Heart left ventricle (tissue), 16 donors: Measurements from ENCODE around the gene TAF11L14. TPM values are rescaled to one million over a fixed set of nuclear protein-coding genes. Genes with fewer than 3 reads are reported as not detected.
A peak's percentile ranks its signal among the peaks of the same experiment; 100 is the strongest.
"Not testable (repeated sequence)": the region's sequence is repeated elsewhere in the genome, so short reads cannot be mapped to it uniquely, and the experiment has no call there.

Experiments used
- ATAC-seq, 4 donors: fragments of 200-7000 bp; cut with Tn5 transposase; one replicate each; pipeline ENCODE4 v1.9.1; 2020 to 2022; ENCODE audit warnings: moderate library complexity in 4 of 4, mild to moderate bottlenecking in 3 of 4, moderate number of reproducible peaks in 1 of 4
- DNase-seq, 5 donors: peaks; one replicate each; pipeline ENCODE4 v3.0.0-alpha.2; 2020
- H3K27ac ChIP-seq, 12 donors: fragments of 200-600 bp; sonication (generic) in 4 of 12; one replicate each; pipeline versions ENCODE4 v1.5.0 to v1.8.0; 2016 to 2022; ENCODE audit warnings: mild to moderate bottlenecking in 2 of 12
- H3K27me3 ChIP-seq, 9 donors: fragments of 200-600 bp; sonication (generic) in 2 of 9; one replicate each; pipeline versions ENCODE4 v1.5.1 to v1.8.0; 2016 to 2022; ENCODE audit warnings: mild to moderate bottlenecking in 3 of 9
- H3K36me3 ChIP-seq, 9 donors: fragments of 200-600 bp; sonication (generic) in 2 of 9; one replicate each; pipeline versions ENCODE4 v1.5.0 to v1.8.0; 2018 to 2022; ENCODE audit warnings: mild to moderate bottlenecking in 2 of 9
- H3K4me1 ChIP-seq, 12 donors: fragments of 200-600 bp; sonication (generic) in 4 of 12; one replicate each; pipeline versions ENCODE4 v1.5.0 to v1.8.0; 2016 to 2022; ENCODE audit warnings: mild to moderate bottlenecking in 3 of 12
- H3K4me3 ChIP-seq, 12 donors: fragments of 200-600 bp; sonication (generic) in 4 of 12; one replicate each; pipeline versions ENCODE4 v1.5.0 to v1.8.0; 2017 to 2022; ENCODE audit warnings: mild to moderate bottlenecking in 9 of 12, moderate library complexity in 4 of 12
- H3K9me3 ChIP-seq, 12 donors: fragments of 200-600 bp; sonication (generic) in 4 of 12; one replicate each; pipeline versions ENCODE4 v1.5.0 to v1.8.0; 2016 to 2022; ENCODE audit warnings: mild to moderate bottlenecking in 1 of 12
- CTCF ChIP-seq, 12 donors: fragments of 200-600 bp; sonication (generic) in 4 of 12; IDR thresholded peaks; one replicate each; pipeline versions ENCODE4 v1.5.0 to v1.8.0; 2018 to 2022; ENCODE audit warnings: antibody characterized with exemption in 12 of 12, mild to moderate bottlenecking in 5 of 12
- POLR2A ChIP-seq, 2 donors: fragments of 450-650 bp; IDR thresholded peaks; one replicate each; pipeline ENCODE4 v1.6.1; 2017; ENCODE audit warnings: antibody characterized with exemption in 2 of 2, mild to moderate bottlenecking in 2 of 2, moderate library complexity in 2 of 2
- WGBS, 4 donors: extraction: QIAGEN DNeasy Blood & Tissue Kit in 2 of 4; methylation state at CpG; one replicate each; pipeline versions ENCODE4 v1.1.5 to v1.1.7; 2013 to 2018; 5-methylcytosine and 5-hydroxymethylcytosine counted together
- intact Hi-C, 10 donors: fragments of 100-400 bp; cut with DNase I; formaldehyde crosslinking; loops; one replicate each; pipeline versions ENCODE4 v1.11.1 to v1.14.2; 2022
- polyA plus RNA-seq, 2 donors: library from polyadenylated mRNA; stranded (reverse); fragments of 200-250 nt; gene quantifications; one replicate each; pipeline ENCODE4 v1.2.3, GENCODE V29; 2013
- total RNA-seq, 9 donors: library from RNA; depleted of rRNA in 2 of 9; stranded (reverse); fragments of >200 nt in 2 of 9; fragmentation: NEBNext Ultra II Directional in 3 of 9; extraction: Animal tissue kit (Norgen Biotek cat#: 25700) in 3 of 9; gene quantifications; one replicate each; pipeline versions ENCODE4 v1.1.0 to v1.2.4, GENCODE V29; 2016 to 2023
- donor health status: ischemic (EF 13 %, LVEDD 7.1; RV severe dilation, severe dysfunction).
- donor health status: healthy with polysubstance abuse.
- donor health status: DM: no; HTN: yes; CAD: no.
- donor health status: DM: no; HTN: no; CAD: no.
- donor health status: ischemic (EF 25% LVEDD 6.9; RV normal size, moderate dysfunction).
- donor health status: ischemic (EF 25% LVEDD 5.7; RV mildly dilated, moderate dysfunction).
- donor health status: healthy.
- donor health status: DM: yes; HTN: yes; CAD: no.
- donor health status: ischemic (EF 35%, LVEDD 5.7; RV mildly dilated, moderate dysfunction).
- donor health status: nonischemic (EF 11% LVEDD 7.7; RV severe dilation, severe dysfunction).
- donor health status: DM: yes; HTN: yes; CAD: no.
- donor health status: PGD.
- donor health status: ischemic (EF 29% LVEDD 5.4; RV normal size, mild dysfunction).
- donor health status: nonischemic (EF 23%, LVEDD 6.1; RV moderate dilation, normal function).

Gene TAF11L14
- total and polyA plus RNA-seq, 11 donors: not detected

- Histone ChIP-seq H3K36me3 (no peaks in the 10 kb centered on the region), H3K4me3 (no peak overlapping the region), H3K27me3 (no peaks in the 10 kb centered on the region), H3K4me1 (no peaks in the 10 kb centered on the region), H3K27ac (no peak overlapping the region), H3K9me3 (no peaks in the 10 kb centered on the region)
- TF ChIP-seq CTCF (IDR thresholded peaks at IDR 0.05) (no peak), POLR2A (IDR thresholded peaks at IDR 0.05) (no peak)
- DNase-seq: no peak
- WGBS, 4 donors: 80 to 89% (median 88%) methylated on average over 12 to 17 of the region's 17 CpGs
- ATAC-seq: no peak
- intact Hi-C loops: no loop called here
Measured at GRCh38 chr5:17614872-17615605, 19.2 kb upstream of the TAF11L14 start.

- 83 to 91% (median 86%) methylated on average over 3 of the region's 3 CpGs for WGBS, 4 donors
- intact Hi-C loops: no loop called here
- no peak for ATAC-seq
Measured at GRCh38 chr5:17619354-17619753, 14.9 kb upstream of the TAF11L14 start.

GRCh38 chr5:17620627-17621026 is 13.6 kb upstream of the TAF11L14 start:
- ATAC-seq (no peak), DNase-seq (no peak)
- Histone ChIP-seq H3K27me3 (no peaks in the 10 kb centered on the region), H3K9me3 (peaks cover 0 to 4% (median 0%) of the 10 kb centered on the region in 12 donors), H3K36me3 (no peaks in the 10 kb centered on the region), H3K4me3 (no peak overlapping the region), H3K27ac (no peak overlapping the region), H3K4me1 (no peaks in the 10 kb centered on the region)
- 80 to 100% (median 86%) methylated on average over 1 to 17 of the region's 17 CpGs for WGBS, 4 donors
- intact Hi-C loops: no loop called here
- no peak for TF ChIP-seq POLR2A (IDR thresholded peaks at IDR 0.05)
- peak in 1 of 12 donors; percentile 12 for TF ChIP-seq CTCF (IDR thresholded peaks at IDR 0.05)

More at GRCh38 chr5:17619354-17619753, 14.9 kb upstream of the TAF11L14 start:
- no peak overlapping the region for H3K27ac ChIP-seq
- no peaks in the 10 kb centered on the region for H3K4me1 ChIP-seq
- TF ChIP-seq POLR2A (IDR thresholded peaks at IDR 0.05) (no peak), CTCF (IDR thresholded peaks at IDR 0.05) (no peak)
- H3K9me3 ChIP-seq: peaks cover 0 to 4% (median 0%) of the 10 kb centered on the region in 12 donors
- DNase-seq: no peak
- no peaks in the 10 kb centered on the region for H3K36me3 ChIP-seq
- no peak overlapping the region for H3K4me3 ChIP-seq
- no peaks in the 10 kb centered on the region for H3K27me3 ChIP-seq

- no peak for ATAC-seq
- H3K27ac ChIP-seq: no peak overlapping the region
- TF ChIP-seq POLR2A (IDR thresholded peaks at IDR 0.05) (no peak), CTCF (IDR thresholded peaks at IDR 0.05) (no peak)
- no peaks in the 10 kb centered on the region for H3K27me3 ChIP-seq
- H3K4me3 ChIP-seq: no peak overlapping the region
- 80 to 90% (median 86%) methylated on average over 6 to 11 of the region's 11 CpGs for WGBS, 4 donors
- DNase-seq: no peak
- H3K36me3 ChIP-seq: no peaks in the 10 kb centered on the region
- intact Hi-C loops: no loop called here
- no peaks in the 10 kb centered on the region for H3K4me1 ChIP-seq
- H3K9me3 ChIP-seq: no peaks in the 10 kb centered on the region
Measured at GRCh38 chr5:17625686-17626085, 8.6 kb upstream of the TAF11L14 start.

GRCh38 chr5:17631788-17632187 is 2.5 kb upstream of the TAF11L14 start, which contains the start of gene TAF11L13:
TAF11L13 (plus strand) TSS chr5:17632088.
- H3K4me3 ChIP-seq, H3K27ac ChIP-seq, H3K4me1 ChIP-seq, H3K9me3 ChIP-seq, ATAC-seq, H3K27me3 ChIP-seq, intact Hi-C loops, DNase-seq, H3K36me3 ChIP-seq: not testable (repeated sequence)
- 76 to 100% (median 82%) methylated on average over 1 to 9 of the region's 12 CpGs for WGBS, 4 donors

- H3K27me3 ChIP-seq, DNase-seq, H3K36me3 ChIP-seq, ATAC-seq, H3K4me3 ChIP-seq, H3K4me1 ChIP-seq, H3K27ac ChIP-seq, H3K9me3 ChIP-seq, intact Hi-C loops: not testable (repeated sequence)
- WGBS, 4 donors: 90 to 94% (median 90%) methylated on average over 8 to 10 of the region's 10 CpGs
Measured at GRCh38 chr5:17649232-17649631, 15.0 kb downstream of the TAF11L14 start.

- H3K27me3 ChIP-seq, H3K4me3 ChIP-seq, ATAC-seq, H3K9me3 ChIP-seq, H3K4me1 ChIP-seq, intact Hi-C loops, H3K27ac ChIP-seq, DNase-seq, H3K36me3 ChIP-seq: not testable (repeated sequence)
- WGBS, 4 donors: 94 to 100% (median 96%) methylated on average over 3 to 32 of the region's 32 CpGs
Measured at GRCh38 chr5:17655201-17655759, 21.0 kb downstream of the TAF11L14 start.
